Measurements from ENCODE around the gene CWC22. TPM values are rescaled to one million over a fixed set of nuclear protein-coding genes. Genes with fewer than 3 reads are reported as not detected.
"Not testable (repeated sequence)": the region's sequence is repeated elsewhere in the genome, so short reads cannot be mapped to it uniquely, and the experiment has no call there.

The CWC22 gene
- total RNA-seq, 1 experiment from 2014 or later: 3.9 TPM

GRCh38 chr2:180012523-180012922 lies 5.4 kb upstream of the CWC22 start:
- H3K9me3 ChIP-seq: no peaks in the 10 kb centered on the region
- H3K27me3 ChIP-seq: no peaks in the 10 kb centered on the region
- no peak for DNase-seq
- no peak overlapping the region for H3K4me3 ChIP-seq
- H3K36me3 ChIP-seq: no peaks in the 10 kb centered on the region

GRCh38 chr2:180010701-180011100 lies 3.6 kb upstream of the CWC22 start:
- Histone ChIP-seq H3K36me3 (no peaks in the 10 kb centered on the region; the same call in 1 of the 2 replicates), H3K27me3 (no peaks in the 10 kb centered on the region), H3K4me3 (no peak overlapping the region), H3K9me3 (no peaks in the 10 kb centered on the region)
- DNase-seq: no peak

- H3K27me3 ChIP-seq: no peaks in the 10 kb centered on the region
- DNase-seq: no peak
- H3K9me3 ChIP-seq: no peaks in the 10 kb centered on the region
- peak overlapping the region; percentile 69 for H3K4me3 ChIP-seq
- H3K36me3 ChIP-seq: peaks cover 3% of the 10 kb centered on the region; the same call in 1 of the 2 replicates
Measured at GRCh38 chr2:180006231-180006630, 866 bp downstream of the CWC22 start.

- not testable (repeated sequence) for DNase-seq, H3K27me3 ChIP-seq, H3K36me3 ChIP-seq, H3K9me3 ChIP-seq
- H3K4me3 ChIP-seq: peak overlapping the region; percentile 69
Measured at GRCh38 chr2:180005465-180005864, 1.6 kb downstream of the CWC22 start.

DNA sequence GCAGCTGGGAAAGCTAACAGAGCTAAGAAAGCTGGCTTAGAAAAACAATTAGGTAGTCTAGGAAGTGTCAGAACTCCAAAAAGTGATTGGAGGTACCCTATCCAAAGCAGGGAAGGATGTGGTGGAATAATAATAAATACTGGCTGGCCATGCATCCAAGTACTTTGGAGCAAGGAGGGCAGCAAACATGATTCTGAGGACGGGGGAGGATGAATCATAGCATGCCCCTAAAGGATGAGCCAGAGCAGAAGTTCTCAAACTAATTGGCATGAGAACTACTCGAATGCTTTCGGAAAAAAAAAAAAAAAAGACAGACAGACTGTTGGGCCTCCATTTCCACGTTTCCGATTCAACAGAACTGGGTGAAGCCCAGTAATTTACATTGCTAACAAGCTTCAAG lies 2.4 kb downstream of the CWC22 start:
- Histone ChIP-seq H3K9me3 (no peaks in the 10 kb centered on the region), H3K27me3 (no peaks in the 10 kb centered on the region), H3K36me3 (peaks cover 6% of the 10 kb centered on the region; the same call in 1 of the 2 replicates), H3K4me3 (no peak overlapping the region)
- peak; percentile 13 for DNase-seq

- Histone ChIP-seq H3K36me3 (peaks cover 6% of the 10 kb centered on the region; the same call in 1 of the 2 replicates), H3K4me3 (no peak overlapping the region), H3K27me3 (no peaks in the 10 kb centered on the region), H3K9me3 (no peaks in the 10 kb centered on the region)
- no peak for DNase-seq
Measured at GRCh38 chr2:180003559-180003958, 3.5 kb downstream of the CWC22 start.

GRCh38 chr2:180003073-180003472 lies 4.0 kb downstream of the CWC22 start:
- Histone ChIP-seq H3K4me3 (no peak overlapping the region), H3K9me3 (no peaks in the 10 kb centered on the region), H3K27me3 (no peaks in the 10 kb centered on the region), H3K36me3 (peaks cover 6% of the 10 kb centered on the region; the same call in 1 of the 2 replicates)
- DNase-seq: no peak

DNA sequence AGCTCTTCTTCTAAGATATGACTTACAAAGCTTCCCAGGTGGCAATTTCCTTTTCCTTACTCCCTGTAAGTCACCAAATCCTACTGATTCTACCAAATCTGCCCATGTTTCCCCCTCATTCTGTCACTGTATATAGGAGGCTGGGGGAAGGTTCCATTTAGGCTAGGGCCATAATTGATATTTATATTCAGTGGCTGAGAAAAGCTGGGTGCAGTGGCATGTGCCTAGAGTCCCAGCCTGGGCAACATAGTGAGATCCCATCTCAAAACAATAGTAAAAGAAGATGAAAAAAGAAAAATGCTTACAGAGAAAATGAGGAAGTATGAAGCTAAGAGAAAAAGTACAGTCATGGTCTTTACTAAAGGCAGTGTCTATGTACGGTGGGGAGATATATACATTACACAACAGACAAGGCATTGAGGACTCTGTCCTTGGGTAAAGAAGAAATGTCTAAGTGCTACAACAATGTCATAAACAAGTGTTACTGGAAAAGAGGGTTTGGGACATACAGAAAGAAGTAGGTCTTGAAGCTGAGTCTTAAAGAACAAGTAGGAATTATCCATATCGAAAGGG lies 4.8 kb downstream of the CWC22 start:
- no peak overlapping the region for H3K4me3 ChIP-seq
- peaks cover 6% of the 10 kb centered on the region; the same call in 1 of the 2 replicates for H3K36me3 ChIP-seq
- no peaks in the 10 kb centered on the region for H3K9me3 ChIP-seq
- no peaks in the 10 kb centered on the region for H3K27me3 ChIP-seq
- DNase-seq: no peak

GRCh38 chr2:180001726-180002125 lies 5.4 kb downstream of the CWC22 start:
- no peak for DNase-seq

GRCh38 chr2:180000434-180000833 lies 6.7 kb downstream of the CWC22 start:
- DNase-seq: no peak
- Histone ChIP-seq H3K27me3 (no peaks in the 10 kb centered on the region), H3K9me3 (no peaks in the 10 kb centered on the region)

More at GRCh38 chr2:180001726-180002125, 5.4 kb downstream of the CWC22 start:
- Histone ChIP-seq H3K36me3 (peaks cover 6% of the 10 kb centered on the region; the same call in 1 of the 2 replicates), H3K4me3 (no peak overlapping the region), H3K9me3 (no peaks in the 10 kb centered on the region), H3K27me3 (no peaks in the 10 kb centered on the region)

GRCh38 chr2:179999000-179999399 lies 8.1 kb downstream of the CWC22 start:
- H3K36me3 ChIP-seq: peaks cover 3% of the 10 kb centered on the region; the same call in 1 of the 2 replicates
- DNase-seq: no peak
- H3K4me3 ChIP-seq: no peak overlapping the region
- no peaks in the 10 kb centered on the region for H3K9me3 ChIP-seq
- no peaks in the 10 kb centered on the region for H3K27me3 ChIP-seq

More at GRCh38 chr2:180000434-180000833, 6.7 kb downstream of the CWC22 start:
- H3K4me3 ChIP-seq: no peak overlapping the region
- peaks cover 4% of the 10 kb centered on the region; the same call in 1 of the 2 replicates for H3K36me3 ChIP-seq

DNA sequence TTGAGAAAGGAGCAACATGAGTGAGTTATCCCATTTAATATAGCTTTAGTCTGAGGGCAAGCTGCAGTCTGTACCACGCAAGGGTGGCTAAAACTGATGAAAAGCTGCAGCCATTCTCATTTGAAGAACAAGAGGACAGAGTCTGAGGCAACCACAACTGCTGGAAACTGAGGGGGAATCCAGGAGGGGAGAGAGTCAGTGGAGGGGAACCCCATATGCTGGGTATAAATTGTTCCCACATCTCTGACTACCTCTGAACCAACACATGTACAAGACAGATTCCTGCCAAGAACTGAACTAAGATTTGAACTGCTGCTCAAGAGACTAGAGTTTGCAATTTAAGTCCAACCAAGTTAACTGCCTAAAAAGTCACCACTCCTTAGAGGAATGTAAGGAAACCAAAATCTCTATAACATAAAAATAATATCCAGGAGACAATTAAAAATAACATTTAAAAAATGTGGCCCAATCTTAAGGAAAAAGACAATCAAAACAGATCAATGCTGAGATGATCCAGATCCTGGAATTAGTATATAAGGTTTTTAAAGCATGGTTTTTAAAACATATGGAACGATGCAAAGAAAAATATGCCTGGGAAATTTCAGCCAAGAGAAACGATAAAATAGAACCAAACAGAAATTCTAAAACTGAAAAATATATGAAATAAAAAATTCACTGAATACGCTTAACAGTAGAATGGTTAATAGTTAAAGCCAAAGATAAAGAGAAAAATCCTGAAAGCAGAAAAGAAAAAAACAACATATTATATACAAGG lies 11.2 kb downstream of the CWC22 start:
- no peak for DNase-seq
- H3K27me3 ChIP-seq: no peaks in the 10 kb centered on the region
- H3K4me3 ChIP-seq: no peak overlapping the region
- H3K9me3 ChIP-seq: no peaks in the 10 kb centered on the region
- peaks cover 22% of the 10 kb centered on the region for H3K36me3 ChIP-seq

DNA sequence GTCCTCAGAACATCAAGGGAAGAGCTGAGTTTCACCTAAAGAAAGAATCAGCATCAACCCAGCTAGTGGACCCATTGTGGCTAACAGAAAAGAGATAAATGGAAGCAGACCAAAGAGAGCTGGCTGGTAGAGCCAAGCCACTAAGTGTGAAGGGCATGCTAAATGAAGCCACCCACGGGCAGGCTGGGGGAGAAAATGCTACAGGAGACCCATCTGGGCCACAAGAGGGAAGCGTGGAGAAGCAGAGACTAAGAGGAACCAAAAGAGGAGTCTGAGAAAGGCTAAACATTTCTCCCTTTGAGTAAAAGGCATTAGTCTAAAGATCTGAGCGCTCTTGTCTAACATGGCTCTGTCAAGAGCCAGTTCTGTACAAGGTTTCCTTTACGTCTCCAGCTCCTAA lies 15.8 kb downstream of the CWC22 start:
- Histone ChIP-seq H3K36me3 (peaks cover 38% of the 10 kb centered on the region), H3K9me3 (no peaks in the 10 kb centered on the region), H3K4me3 (no peak overlapping the region), H3K27me3 (no peaks in the 10 kb centered on the region)
- peak; percentile 1 for DNase-seq

- H3K36me3 ChIP-seq: peaks cover 43% of the 10 kb centered on the region
- H3K27me3 ChIP-seq: no peaks in the 10 kb centered on the region
- H3K4me3 ChIP-seq: no peak overlapping the region
- H3K9me3 ChIP-seq: no peaks in the 10 kb centered on the region
- no peak for DNase-seq
Measured at GRCh38 chr2:179990676-179991317, 16.3 kb downstream of the CWC22 start.

DNA sequence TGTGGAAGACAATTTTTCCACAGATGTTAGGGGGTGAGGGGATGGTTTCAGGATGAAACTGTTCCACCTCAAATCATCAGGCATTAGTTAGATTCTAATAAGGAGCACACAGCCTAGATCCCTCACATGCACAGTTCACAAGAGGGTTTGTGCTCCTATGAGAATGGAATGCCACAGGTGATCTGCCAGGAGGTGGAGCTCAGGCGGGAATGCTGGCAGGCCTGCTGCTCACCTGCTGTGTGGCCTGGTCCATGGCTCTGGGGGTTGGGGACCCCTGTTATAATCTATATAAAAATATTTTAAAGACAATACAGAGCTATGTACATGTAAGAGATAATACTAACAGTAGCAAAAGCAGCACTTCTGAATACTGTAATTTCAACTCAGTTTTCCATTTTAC lies 19.2 kb downstream of the CWC22 start:
- H3K27me3 ChIP-seq: no peaks in the 10 kb centered on the region
- peaks cover 63% of the 10 kb centered on the region for H3K36me3 ChIP-seq
- H3K9me3 ChIP-seq: no peaks in the 10 kb centered on the region
- DNase-seq: no peak
- no peak overlapping the region for H3K4me3 ChIP-seq

DNA sequence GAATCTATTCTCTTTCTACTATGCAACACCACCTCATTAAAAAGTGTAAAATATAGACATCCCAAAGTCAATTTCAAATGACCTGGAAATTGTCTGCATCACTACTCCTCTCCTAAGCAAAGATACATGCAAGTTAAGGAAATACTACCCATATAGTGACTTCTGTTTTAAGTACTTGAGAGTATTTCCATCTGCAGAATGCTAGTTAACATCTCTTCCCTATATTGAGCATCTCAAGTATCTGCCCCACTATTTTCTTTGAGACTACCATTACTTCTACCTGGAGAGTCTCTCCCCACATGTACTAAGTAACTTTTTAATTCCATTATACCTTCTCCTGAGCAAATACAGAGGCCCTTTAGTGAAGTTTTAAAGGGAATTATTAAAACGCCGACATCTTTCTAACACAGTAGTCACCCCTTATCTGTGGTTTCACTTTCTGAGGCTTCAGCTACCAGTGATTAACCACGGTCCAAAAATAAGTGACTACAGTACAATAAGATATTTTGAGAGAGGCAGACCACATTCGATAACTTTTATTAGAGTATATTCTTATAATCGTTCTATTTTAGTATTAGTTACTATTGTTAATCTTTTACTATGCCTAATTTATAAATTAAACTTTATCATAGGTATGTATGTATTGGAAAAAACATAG lies 21.8 kb downstream of the CWC22 start:
- Histone ChIP-seq H3K27me3 (no peaks in the 10 kb centered on the region), H3K36me3 (peaks cover 64% of the 10 kb centered on the region), H3K4me3 (no peak overlapping the region), H3K9me3 (no peaks in the 10 kb centered on the region)
- DNase-seq: no peak
